Erythroblast (primary cell): ENCODE results near the gene ACVR1C.

Experiments
- GATA1 ChIP-seq: IDR thresholded peaks from 2 replicates; pipeline ENCODE4 v1.6.1; 2011; ENCODE audit warnings: low read depth, mild to moderate bottlenecking, control low read depth, low read length, moderate library complexity
- POLR2A ChIP-seq: IDR thresholded peaks from 2 replicates; pipeline ENCODE4 v1.6.1; 2011; ENCODE audit warnings: mild to moderate bottlenecking, low read length

DNA sequence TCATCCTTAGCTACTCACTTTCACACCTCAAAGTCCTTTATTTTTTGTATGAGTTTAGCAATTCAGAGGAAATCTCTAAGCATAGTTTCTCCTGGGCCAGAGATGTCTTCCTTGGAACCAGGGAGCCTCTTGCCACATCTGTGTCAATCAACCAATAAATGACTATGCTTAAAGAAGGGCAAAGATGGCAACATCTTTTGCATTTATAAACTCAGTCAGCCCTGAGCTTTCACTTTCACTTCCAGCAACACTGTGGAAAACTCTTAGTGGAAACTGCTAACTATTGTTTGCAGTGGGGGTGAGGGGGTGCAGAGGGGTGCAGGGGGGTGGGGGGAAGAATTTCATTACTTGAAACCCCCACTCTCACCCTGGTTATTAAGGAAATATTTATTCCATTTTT is 3.4 kb downstream of the ACVR1C start:
- no peak for TF ChIP-seq POLR2A
- TF ChIP-seq GATA1: no peak
